GM04504 (cell line): ENCODE measurements around the gene TTR.

ENCODE experiments used
- DNase-seq: peaks from one replicate; pipeline ENCODE4 v3.0.0-alpha.2; 2012; ENCODE audit warnings: low read depth

TTR gene

DNA sequence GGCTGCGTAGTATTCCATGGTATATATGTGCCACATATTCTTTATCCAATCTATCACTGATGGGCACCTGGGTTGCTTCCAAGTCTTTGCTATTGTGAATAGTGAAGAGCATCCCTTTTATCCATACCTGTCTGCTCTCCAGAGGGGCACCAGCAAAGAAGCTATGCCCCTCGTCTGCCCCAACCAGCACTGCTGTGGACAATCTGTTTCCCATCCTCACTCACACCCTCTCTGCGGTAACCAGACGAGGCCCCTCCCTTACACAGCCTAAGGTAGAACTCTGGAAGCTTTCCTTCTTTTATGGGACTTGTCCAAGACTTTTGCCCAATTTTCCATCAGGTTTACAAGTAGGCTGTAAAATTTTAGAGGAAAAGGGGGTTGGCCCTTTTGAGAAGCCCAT, 24.9 kb downstream of the TTR start:
- no peak for DNase-seq

DNA sequence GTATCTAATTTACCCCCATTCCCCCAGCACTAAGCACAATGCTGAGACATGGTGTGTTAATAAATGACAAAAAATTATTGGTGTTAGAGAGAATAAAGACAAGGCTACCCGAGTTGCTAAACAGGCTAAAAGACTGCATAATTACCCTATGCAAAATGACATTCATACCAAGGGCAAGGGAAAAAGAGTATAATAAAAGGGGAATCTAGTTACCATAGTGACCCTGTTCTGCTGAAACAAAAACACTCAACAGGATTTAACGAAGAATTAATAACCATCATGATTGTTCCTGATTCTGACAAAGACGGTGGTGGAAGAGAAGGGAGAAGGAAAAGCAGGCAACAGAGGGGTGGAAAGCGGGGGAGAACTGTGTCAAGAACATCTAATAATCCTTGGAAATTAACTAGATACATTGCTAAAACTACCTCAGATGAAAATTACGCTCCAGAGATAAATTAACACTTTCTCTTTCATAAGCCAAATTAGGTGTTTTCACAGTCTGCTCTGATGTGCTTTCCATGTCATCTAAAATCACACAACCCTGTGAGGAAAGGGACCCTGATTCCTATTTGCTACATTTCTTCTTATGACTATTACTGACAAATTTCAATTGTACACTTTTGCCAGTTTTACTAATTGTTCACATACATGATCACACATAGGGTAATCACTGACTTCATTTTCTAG, 25.5 kb downstream of the TTR start:
- DNase-seq, result no peak

DNA sequence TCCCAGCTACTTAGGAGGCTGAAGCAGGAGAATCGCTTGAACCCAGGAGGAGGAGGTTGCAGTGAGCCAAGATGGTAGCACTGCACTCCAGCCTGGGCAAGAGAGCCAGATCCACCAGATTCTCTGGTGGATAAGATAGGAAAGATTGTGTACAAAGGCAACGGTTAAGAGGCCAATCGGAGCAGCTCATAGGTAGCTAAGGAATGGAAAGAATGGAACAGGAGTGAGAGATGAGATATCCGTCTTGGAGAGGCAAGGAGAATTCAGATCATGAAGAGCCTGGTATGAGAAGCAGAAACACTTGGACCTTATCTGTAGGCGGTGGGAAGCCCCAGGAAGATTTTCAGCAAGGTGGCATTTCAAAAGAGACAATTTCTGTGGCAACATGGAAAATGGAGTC, 27.1 kb downstream of the TTR start:
- no peak for DNase-seq

DNA sequence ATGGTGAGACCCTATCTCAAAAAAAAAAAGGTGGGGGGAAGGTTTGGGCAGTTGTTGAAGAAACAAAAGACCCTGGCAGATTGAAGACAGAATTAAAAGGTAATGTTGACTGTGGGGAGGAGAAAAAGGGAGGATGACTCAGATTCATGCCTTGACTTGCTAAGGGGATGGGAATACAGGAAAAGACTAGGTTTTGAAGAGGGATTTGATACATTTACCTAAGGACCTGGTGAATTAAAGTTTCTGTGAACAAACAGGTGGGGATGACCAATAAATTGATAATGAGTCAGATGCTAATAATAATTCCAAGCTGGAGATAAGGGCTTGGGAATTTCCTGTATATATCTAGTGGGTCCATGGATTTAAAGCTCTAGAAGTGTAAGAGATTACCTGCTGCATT, 27.6 kb downstream of the TTR start:
- DNase-seq, result no peak

DNA sequence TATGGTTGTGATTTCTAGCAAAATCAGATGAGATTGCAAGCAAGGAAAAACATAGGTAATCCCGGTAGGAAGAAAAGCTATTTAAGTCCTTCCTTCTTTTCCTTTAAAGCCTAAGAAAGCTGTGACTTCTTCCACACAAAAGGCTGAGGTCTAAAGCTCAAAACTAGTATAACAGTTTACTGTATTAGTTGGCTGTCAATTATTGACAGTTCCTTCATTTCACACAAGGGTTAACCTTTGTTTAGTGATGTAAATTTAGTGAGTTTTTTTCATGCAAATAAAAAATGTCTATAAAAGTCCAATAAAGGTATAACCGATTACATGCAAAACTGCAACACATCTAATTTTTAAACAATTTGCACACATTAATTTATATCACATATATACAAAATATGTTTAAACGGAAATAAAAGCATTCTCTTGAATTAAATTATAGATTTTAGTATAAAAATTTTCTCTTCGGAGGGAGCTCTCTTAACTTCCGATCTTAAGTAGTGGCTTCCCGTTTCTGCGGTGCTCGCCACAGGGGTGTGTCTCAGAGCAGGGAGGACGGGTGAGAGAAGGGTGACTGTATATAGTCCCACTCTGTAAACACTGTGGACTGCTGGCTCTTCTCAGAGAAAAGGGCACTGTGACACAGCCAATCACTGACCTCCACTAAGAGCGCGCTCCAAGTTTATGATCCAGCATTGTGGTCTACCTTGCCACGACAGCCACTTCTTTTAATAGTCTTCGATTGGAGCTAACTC, 33.4 kb downstream of the TTR start:
- DNase-seq, result no peak

DNA sequence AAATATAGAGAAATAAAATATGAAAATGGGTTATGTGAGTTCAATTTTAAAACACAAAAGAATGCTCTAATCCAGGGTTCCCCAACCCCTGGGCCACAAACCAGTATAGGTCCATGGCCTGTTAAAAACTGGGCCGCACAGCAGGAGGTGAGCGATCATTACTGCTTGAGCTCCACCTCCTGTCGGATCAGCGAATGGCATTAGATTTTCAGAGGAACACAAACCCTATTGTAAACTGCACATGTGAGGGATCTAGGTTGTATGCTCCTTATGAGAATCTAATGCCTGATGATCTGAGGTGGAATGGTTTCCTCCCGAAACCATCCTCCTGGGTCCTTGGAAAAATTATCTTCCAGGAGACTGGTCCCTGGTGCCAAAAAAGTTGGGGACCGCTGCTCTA, 34.7 kb downstream of the TTR start:
- no peak for DNase-seq

DNA sequence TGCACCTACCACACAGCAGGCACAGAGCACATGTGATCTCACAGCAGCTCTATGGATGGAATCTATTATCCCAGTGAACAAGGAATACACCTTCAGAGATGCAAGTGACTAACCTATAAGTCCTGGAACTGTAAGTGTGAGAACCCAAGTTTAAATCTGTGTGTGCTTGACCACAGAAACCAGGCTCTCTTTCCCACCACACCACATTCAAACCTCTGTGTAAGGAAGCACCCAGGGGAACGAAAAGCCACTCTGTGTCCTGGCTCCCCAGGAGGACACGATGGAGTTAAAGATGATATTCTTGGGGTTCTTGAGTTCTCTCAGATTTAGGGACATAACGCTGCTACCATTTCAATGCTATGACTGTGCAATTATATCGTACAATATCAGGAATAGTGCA, 38.9 kb downstream of the TTR start:
- DNase-seq, result no peak

DNA sequence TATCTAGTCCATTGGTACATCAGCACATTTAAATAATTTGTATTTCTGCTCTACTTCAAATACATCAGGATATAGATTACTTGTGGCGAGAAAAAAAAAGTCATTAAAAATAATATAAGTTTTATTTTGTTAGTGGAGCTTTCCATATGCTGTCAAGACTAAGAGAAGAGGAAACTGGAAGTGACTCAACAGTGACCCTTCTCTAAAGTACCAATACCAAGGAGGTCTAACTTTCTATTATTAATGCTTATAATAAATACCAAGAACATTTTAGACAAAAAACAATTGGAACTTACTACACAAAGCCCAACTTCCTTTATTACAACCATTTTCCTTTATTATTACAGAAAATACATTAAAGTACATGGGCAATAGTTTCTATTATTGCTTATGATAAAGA, 39.8 kb downstream of the TTR start:
- no peak for DNase-seq

DNA sequence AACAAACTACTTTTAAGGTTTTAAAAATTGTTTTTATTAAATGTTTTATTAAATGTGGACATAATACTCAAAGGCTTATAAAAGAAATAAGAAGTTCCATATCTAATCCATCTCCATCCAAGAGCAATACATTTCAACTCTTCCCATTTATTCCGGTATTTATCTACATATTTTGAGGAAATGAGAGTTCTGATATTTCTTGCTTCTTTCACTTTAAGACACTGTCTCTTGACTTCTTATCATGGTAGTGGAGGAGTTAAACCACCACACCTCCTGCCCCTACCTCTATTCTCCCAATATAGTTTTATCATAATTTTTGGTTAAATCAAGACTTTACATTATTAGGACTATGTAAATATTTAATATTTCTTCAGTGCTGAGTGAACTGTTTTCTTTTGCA, 40.7 kb downstream of the TTR start:
- DNase-seq, result no peak

DNA sequence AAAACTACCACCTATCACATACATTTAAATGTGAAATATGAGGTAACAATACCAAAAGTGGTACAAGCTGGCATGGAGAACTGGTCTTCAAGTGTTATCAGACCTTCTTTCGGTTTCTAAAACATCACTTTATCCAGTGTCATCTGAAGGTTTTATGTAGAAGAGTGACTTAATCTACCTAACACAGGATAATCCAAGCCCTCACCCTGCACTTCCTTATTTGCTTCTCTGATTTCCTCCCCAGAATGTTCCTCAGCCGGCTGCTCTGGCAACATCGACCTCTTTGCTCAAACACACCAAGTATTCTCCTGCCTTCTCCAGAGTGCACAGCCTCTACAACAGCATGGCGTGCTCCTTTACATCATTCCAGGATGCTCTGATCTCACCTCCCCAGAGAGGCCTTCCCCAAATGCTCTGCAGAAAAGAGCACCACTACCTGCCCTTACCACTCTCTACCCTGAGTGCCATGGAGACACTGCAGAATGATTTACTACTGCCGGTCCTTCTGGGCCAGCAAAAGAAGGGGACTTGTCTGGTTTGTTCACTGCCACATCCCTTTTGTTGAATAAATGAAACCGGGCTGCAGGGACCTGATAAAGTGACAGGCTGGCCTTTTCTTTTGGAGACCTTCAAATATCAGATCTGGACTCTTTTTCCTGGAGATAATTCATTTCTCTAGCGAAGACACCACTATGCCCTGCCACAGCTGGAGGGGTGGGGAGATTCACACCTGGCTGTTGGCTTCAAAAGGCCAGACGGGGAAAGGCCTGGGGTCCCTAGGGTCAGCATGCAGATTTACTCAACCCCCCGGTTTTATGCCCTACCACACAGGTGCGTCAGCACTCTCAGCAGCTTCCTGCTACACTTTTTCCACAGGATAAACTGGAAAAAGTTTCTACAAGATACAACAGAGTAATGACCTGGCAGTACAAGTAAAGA, 42.0 kb downstream of the TTR start:
- DNase-seq, result no peak

DNA sequence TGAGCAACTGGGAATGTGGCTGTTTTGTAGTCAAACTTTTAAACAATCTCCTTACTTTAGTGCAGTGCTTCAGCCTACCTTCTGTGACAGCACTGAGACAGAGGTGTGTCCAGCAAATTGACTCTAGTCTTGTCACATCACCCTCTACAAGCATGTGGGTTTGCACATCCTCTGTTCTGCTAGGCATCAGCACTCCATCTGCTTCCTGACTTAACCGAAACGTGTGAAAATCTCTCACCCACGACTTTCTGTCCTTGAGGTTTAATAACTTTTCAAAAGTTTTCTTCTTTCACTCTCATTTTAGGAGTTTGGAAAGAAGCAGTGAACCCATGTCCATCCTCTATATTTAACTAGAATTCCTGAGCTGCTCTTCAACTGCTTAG, 42.6 kb downstream of the TTR start:
- no peak for DNase-seq

DNA sequence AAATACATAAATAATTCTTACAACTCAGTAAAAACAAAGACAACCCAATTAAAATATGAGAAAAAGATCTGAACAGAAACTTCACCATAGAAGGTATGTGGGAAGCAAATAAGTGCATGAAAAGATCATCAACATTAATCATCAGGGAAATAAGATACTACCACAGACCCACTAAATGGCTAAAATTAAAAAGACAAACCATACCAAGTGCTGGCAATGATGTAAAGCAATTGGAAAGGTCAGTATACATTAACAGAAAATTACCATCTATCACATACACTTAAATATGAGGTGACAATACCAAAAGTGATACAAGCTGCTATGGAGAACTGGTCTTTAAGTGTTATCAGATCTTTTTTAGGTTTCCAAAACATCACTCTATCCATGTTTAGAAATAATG, 44.7 kb downstream of the TTR start:
- DNase-seq, result no peak

DNA sequence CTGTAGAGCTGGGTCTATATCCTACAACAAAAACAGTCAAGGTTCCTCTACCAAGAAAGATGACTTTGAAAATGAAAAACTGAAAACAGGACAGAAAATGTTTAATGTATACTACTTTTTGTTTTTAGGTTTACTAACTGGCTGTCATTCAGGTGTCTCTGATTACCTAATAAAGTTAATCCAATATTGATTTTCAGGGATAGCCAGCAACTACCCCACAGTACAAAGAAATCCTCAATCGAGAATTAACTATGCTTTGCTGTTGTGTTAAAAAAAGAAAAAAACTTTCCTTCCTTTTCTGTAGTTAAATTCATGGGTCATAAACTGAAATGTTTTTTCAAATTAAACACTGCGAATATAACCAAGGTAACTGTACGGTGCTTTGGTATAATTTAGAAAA, 45.8 kb downstream of the TTR start:
- DNase-seq, result no peak

DNA sequence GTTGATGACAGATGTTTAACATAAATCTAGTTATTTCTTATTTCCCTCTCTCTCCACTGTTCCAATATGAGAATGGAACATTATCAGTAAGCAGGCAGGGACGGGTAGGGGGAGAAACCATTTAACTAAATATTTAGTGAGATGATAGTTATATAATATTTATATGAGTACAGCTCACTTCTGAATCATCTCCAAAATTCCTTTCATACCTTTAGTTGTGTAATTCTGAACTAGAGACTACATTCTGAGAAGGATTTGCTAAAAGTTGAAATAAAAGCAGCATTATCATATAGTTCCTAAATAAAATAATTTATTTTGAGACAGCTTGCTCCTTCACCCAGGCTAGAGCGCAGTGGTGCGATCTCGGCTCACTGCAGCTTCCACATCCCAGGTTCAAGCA, 51.3 kb downstream of the TTR start:
- no peak for DNase-seq

DNA sequence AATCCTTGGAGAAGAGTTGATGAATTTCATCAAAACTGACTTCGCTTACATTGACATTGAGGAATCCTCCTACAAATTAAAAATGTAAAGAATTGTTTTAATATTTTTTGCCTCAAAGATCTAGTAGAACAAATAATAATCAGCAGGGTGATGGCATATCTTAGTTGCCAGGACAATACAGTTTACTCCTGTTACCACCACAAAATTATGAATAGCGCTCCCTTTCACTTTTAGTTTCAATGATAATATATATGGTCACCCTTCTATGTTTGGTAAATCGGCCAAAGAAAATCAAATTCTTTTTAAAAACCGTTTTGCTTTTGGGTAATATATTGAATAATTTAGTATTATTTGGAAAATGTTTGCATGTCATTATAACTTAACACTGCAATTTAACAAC, 53.7 kb downstream of the TTR start:
- DNase-seq, result no peak

DNA sequence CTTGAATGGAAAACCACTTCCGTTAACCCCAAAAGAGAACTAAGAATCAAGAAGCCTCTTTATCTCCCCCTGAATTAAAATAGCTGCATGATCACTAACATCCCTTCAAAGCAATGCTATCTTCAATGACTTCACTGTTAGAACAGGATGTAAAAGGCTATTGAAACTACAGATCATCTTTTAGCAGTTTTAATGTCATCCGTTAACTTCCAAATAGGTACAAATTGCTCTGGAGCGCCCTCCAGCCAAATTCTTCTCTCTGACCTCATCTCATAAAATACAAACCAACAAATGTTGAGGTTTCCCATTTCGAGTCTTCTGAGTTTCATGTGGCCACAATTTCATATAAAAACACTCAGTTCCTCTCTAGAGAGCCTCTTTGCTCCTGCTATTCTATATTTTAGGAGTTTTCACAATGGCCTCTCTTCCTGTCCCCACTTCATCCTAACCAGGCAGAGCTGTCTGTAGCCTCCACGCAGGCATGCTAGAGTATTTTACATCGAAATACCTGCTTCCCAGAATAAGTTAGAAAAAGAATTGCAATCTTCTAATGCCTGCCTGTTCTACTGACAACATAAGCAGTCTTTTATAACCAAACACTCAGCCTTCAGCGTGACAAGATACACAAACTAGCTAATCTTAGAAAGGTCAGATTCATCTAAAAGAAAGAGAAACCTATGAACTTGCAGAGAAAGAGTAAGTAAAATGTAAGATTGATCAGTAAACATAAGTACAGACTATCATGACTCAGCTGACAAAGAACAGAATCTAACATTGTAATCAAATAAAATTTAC, 54.9 kb downstream of the TTR start:
- no peak for DNase-seq

DNA sequence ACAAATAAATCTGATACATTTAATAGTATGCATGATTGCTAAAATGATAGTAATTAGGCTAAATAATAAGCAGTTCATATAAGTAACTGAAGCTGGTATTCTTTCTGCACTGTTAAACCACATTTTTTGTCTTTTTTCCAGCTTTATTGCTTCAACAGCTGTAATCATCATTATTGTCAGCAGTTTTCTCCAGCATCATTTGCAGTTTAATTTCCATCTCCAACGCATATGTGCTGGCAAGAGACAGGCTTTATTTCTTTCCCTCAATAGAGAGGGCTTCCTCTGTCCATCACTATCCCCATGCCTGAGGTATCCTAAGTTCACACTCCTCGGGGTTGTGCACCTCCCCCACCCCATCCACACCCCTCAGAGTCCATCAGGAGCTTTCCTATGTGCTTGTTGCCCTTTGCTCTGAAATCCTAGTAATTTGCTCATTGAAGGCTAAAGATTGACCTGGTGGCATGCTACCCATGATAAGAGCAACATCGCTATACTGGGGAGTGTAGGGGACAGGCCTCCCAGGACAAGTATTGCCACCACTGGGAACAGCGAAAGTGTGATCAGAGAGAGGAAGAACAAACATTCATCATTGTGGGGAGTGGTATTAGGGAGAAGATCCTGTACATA, 55.6 kb downstream of the TTR start:
- DNase-seq, result no peak
